Activated naive CD4-positive, alpha-beta T cell (primary cell): ENCODE results near the gene MACC1.
"Not testable (repeated sequence)": the region's sequence is repeated elsewhere in the genome, so short reads cannot be mapped to it uniquely, and the experiment has no call there.

Experiments used
- DNase-seq, 4 experiments: peaks; one replicate each; lab custom pipeline; 2025; lab: John Stamatoyannopoulos, UW

Gene MACC1

GRCh38 chr7:20207811-20208210 lies 9.4 kb downstream of the MACC1 start:
- not testable (repeated sequence) for DNase-seq

- no peak for DNase-seq
Observed at GRCh38 chr7:20206104-20206896, 10.9 kb downstream of the MACC1 start.

GRCh38 chr7:20203316-20203715 lies 13.9 kb downstream of the MACC1 start:
- DNase-seq: no peak

GRCh38 chr7:20201380-20201779 lies 15.8 kb downstream of the MACC1 start:
- DNase-seq: no peak

GRCh38 chr7:20200971-20201370 lies 16.2 kb downstream of the MACC1 start:
- no peak for DNase-seq

GRCh38 chr7:20200361-20200760 lies 16.8 kb downstream of the MACC1 start:
- DNase-seq: no peak

GRCh38 chr7:20199015-20199737 lies 18.0 kb downstream of the MACC1 start:
- no peak for DNase-seq

GRCh38 chr7:20198260-20198659 lies 18.9 kb downstream of the MACC1 start:
- DNase-seq: no peak

GRCh38 chr7:20197837-20198236 lies 19.3 kb downstream of the MACC1 start:
- DNase-seq: no peak

GRCh38 chr7:20197125-20197748 lies 19.9 kb downstream of the MACC1 start:
- DNase-seq: no peak

- no peak for DNase-seq
Observed at GRCh38 chr7:20194343-20194995, 22.7 kb downstream of the MACC1 start.

GRCh38 chr7:20193873-20194272 lies 23.3 kb downstream of the MACC1 start:
- DNase-seq: no peak

- no peak for DNase-seq
Observed at GRCh38 chr7:20193242-20193777, 23.9 kb downstream of the MACC1 start.

GRCh38 chr7:20191391-20191869 lies 25.8 kb downstream of the MACC1 start:
- DNase-seq: no peak

- no peak for DNase-seq
Observed at GRCh38 chr7:20190560-20191390, 26.4 kb downstream of the MACC1 start.

- DNase-seq: no peak
Observed at GRCh38 chr7:20189852-20190251, 27.3 kb downstream of the MACC1 start.

GRCh38 chr7:20188567-20188966 lies 28.6 kb downstream of the MACC1 start:
- DNase-seq: no peak

- DNase-seq: not testable (repeated sequence)
Observed at GRCh38 chr7:20187850-20188249, 29.3 kb downstream of the MACC1 start.

- no peak for DNase-seq
Observed at GRCh38 chr7:20185988-20186387, 31.2 kb downstream of the MACC1 start.

GRCh38 chr7:20183086-20183485 lies 34.1 kb downstream of the MACC1 start:
- DNase-seq: no peak
